Measurements from ENCODE around the gene TMEM126A.
"Not testable (repeated sequence)": the region's sequence is repeated elsewhere in the genome, so short reads cannot be mapped to it uniquely, and the experiment has no call there.

Gene TMEM126A

DNA sequence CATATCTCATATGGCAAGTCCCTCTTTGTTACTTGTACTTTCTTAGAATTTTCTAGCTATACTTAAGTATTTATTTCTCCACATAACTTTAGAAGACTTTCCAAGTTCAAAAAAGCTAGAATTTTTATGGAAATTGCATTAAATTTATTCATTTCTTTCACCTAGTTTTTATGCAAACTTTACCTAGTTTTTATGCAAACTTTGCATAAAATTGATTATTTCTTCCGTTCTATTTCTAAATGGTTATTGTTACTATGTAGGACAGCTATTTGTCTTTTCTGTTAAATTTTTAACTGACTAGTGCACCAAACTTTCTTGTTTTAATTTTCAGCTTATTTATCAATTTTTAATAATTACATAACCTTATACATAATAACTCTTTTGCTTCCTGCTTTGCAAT is 20.4 kb downstream of the TMEM126A start:
- TF ChIP-seq, protein P1, sequence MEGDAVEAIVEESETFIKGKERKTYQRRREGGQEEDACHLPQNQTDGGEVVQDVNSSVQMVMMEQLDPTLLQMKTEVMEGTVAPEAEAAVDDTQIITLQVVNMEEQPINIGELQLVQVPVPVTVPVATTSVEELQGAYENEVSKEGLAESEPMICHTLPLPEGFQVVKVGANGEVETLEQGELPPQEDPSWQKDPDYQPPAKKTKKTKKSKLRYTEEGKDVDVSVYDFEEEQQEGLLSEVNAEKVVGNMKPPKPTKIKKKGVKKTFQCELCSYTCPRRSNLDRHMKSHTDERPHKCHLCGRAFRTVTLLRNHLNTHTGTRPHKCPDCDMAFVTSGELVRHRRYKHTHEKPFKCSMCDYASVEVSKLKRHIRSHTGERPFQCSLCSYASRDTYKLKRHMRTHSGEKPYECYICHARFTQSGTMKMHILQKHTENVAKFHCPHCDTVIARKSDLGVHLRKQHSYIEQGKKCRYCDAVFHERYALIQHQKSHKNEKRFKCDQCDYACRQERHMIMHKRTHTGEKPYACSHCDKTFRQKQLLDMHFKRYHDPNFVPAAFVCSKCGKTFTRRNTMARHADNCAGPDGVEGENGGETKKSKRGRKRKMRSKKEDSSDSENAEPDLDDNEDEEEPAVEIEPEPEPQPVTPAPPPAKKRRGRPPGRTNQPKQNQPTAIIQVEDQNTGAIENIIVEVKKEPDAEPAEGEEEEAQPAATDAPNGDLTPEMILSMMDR (IDR thresholded peaks at IDR 0.05; ENCODE audit: insufficient read depth, missing control alignments), result no peak
- no peak for FAIRE-seq
- DNase-seq (ENCODE audit: insufficient read length, low spot score), result no peak

DNA sequence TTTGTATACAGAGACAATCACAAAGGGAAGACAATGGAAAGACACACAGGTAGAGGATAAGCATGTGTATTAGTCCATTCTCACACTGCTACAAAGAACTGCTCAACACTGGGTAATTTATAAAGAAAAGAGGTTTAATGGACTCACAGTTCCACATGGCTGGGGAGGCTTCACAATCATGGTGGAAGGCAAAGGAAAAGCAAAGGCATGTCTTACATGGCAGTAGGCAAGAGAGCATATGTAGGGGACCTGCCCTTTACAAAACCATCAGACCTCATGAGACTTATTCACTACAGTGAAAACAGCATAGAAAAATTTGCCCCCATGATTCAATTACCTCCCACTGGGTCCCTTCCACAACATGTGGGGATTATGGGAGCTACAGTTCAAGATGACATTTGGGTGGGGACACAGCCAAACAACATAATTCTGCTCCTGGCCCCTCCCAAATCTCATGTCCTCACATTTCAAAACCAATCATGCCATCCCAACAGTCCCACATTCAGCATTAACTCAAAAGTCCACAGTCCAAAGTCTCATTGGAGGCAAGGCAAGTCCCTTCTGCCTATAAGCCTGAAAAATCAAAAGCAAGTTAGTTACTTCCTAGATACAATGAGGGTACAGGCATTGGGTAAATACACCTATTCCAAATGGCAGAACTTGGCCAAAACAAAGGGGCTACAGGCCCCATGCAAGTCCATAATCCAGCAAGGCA is 23.3 kb downstream of the TMEM126A start:
- not testable (repeated sequence) for FAIRE-seq

DNA sequence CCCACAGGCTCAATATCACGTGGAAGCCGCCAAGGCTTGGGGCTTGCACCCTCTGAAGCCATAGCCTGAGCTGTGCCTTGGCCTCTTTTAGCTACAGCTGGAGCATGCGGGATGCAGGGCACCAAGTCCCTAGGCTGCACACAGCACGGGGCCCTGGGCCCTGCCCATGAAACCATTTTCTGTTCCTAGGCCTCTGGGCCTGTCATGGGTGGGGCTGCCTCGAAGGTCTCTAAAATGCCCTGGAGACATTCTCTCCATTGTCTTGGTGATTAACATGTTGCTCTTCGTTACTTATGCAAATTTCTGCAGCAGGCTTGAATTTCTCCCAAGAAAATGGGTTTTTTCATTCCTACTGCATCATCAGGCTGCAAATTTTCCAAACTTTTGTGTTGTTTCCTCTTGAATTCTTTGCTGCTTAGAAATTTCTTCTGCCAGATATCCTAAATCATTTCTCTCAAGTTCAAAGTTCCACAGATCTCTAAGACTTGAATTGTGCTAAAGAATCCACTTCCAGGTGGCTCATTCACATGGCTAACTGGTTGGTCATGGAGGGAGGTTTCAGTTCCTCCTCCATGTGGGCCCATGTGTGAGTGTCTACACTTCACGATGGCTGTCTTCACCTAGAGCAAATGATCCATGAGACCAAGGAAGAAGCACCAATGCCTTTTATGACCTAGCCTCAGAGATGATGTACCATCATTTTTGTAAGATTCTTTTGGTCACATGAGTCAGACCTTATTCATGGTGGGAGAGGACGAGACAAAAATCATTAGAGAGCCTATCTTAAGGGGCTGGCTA is 24.5 kb downstream of the TMEM126A start:
- FAIRE-seq (no peak), DNase-seq (ENCODE audit: insufficient read length, low spot score) (no peak)

More for the DNA sequence above, 23.3 kb downstream of the TMEM126A start:
- not testable (repeated sequence) for DNase-seq (ENCODE audit: insufficient read length, low spot score)

DNA sequence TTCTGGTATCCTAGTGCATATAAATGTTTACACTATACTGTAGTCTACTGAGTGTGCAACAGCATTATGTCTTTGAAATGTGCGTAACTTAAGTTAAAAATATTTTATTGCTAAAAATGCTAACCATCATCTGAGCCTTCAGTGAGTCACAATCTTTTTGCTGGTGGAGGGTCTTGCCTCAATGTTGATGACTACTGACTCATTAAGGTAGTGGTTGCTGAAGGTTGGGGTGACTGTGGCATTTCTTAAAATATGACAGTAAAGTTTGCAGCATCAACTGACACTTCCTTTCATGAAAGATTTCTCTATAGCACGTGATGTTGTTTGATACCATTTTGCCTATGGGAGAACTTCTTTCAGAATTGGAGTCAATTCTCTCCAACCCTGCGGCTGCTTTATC is 25.6 kb downstream of the TMEM126A start:
- no peak for DNase-seq (ENCODE audit: insufficient read length, low spot score)
- TF ChIP-seq, protein P1 (IDR thresholded peaks at IDR 0.05; ENCODE audit: insufficient read depth, missing control alignments), result no peak
- no peak for FAIRE-seq

More for the DNA sequence above, 24.5 kb downstream of the TMEM126A start:
- TF ChIP-seq, protein P1 (IDR thresholded peaks at IDR 0.05; ENCODE audit: insufficient read depth, missing control alignments), result no peak

DNA sequence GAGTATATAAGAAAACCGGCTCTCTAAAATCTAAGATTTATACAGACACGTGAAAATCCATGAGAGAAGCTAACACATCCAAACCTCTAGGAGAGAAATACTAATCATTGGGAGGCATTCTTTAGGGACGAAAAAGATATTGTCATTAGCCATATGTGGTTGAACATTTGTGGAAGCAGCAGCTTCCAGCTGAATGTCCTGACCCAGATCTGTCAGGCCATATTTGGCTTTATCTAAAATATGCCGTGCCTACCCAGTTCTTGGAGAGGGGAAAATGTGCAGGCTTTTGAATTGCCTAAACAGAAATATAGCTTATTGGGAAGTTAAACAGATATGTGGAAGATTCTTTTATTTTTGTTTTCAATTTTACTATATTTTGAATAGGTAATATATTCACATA is 31.8 kb downstream of the TMEM126A start:
- no peak for FAIRE-seq
- TF ChIP-seq, protein P1 (IDR thresholded peaks at IDR 0.05; ENCODE audit: insufficient read depth, missing control alignments), result no peak
- DNase-seq (ENCODE audit: insufficient read length, low spot score), result no peak

DNA sequence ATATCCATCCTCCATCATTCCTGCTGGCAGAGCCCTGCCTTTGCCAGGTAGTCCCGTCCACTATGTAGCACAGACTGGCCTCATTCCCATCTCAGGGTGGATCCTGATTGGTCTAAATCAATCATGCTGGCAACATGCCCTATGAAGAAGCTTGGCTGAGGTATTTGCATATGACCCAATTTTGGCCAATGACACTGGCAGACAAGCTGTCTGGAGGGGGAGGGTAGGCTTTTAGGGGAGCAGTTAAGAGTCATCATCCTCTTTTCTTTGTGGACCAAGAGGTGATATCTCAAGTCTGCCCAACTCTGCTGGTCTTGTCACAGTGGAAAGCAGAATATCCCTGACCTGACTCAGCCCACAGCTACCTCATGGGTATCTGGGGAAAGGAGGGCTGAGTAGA is 33.1 kb downstream of the TMEM126A start:
- no peak for FAIRE-seq
- TF ChIP-seq, protein P1 (IDR thresholded peaks at IDR 0.05; ENCODE audit: insufficient read depth, missing control alignments), result no peak
- DNase-seq (ENCODE audit: insufficient read length, low spot score), result no peak

DNA sequence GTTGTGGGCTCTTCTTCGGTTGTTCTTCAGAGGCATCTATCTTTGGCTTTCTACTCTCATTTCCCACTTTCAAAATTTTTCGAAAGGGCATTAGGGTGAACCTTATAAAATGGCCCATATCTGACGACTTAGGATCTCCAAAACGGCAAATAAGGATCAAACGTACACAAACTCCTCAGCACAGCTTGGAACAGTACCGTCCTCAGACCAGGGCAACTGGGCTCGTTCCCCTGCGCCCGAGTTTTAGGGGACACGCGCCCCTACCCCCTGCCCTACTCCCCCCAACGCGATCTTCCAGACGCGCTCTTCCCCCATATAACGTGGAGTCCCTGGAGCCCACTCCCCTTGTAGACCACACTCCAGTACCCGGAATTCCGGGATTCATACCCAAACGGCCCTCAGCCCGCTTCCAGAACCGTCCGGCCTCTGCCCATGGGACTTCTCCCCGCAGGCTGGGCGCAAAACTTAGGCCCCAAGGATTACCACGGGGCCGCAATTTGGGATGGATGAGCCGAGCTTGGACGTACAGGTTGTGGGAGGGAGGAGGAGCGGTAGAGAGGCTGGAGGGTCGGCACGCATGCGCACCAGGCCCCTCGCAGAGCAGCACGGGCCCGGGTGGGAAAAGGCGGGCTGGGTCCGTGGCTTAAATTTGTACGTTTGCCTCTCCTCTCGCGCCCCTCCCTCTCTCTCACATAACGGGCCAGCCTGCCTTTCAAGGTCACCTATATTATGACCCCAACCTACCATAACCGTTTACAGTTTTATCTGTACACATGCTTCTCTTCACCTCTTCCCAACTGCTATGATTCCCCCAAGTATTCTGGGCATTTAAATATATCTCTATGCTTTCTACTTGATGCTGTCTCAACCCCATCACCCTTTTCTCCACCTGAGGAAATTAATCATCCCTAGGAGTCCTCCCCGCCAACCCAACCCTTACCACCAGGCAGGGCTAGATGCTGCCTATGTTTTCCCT is 34.9 kb downstream of the TMEM126A start:
- DNase-seq (ENCODE audit: insufficient read length, low spot score), result no peak
- TF ChIP-seq, protein P1 (IDR thresholded peaks at IDR 0.05; ENCODE audit: insufficient read depth, missing control alignments), result no peak
- no peak for FAIRE-seq
